G401 (cell line): ENCODE measurements around the gene SLC25A17. TPM values are rescaled to one million over a fixed set of nuclear protein-coding genes. Genes with fewer than 3 reads are reported as not detected.
"Not testable (repeated sequence)": the region's sequence is repeated elsewhere in the genome, so short reads cannot be mapped to it uniquely, and the experiment has no call there.

ENCODE experiments used
- DNase-seq: peaks from one replicate; pipeline ENCODE4 v3.0.0-alpha.2; 2015; ENCODE audit warnings: low spot score
- in situ Hi-C: cut with HindIII; loops from 2 replicates; pipeline ENCODE4 v1.10.0; 2016; ENCODE audit warnings: low sequenced_read_pairs, mixed read lengths
- total RNA-seq: library from RNA; depleted of rRNA; stranded (reverse); fragments of >200 nt; shearing (Covaris generic); gene quantifications from 2 replicates; pipeline ENCODE4 v1.2.3, GENCODE V29; 2014; rRNA removed

Gene SLC25A17
- total RNA-seq, 1 experiment from 2014 or later, result 67.7 TPM

DNA sequence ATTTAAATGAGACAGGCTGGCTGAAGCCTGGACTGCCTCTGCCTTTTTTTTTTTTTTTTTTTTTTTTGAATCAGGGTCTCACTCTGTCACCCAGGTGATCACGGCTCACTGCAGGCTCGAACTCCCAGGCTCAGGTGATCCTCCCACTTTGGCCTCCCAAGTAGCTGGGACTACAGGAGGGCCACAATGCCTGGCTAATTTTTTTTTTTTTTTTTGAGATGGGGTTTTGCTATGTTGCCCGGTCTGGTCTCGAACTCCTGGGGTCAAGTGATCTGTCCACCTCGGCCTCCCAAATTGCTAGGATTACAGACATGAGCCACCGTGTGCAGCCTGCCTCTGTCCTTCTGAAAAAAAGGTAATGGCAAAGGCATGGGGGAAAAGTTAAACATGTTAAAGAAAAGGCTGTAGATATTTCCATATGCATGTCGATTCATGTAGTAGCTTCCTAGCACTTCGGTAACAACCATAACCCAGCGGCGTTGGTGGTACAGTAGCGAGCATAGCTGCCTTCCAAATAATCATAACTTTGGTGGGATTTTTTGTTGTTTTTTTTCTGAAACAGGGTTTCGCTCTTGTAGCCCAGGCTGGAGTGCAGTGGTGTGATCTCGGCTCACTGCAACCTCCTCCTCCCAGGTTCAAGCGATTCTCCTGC, 91.1 kb downstream of the SLC25A17 start:
- no peak for DNase-seq
- in situ Hi-C loops, result no loop called here

- in situ Hi-C loops, result no loop called here
- DNase-seq, result no peak
Measured at GRCh38 chr22:40727070-40727963, 91.8 kb downstream of the SLC25A17 start.

GRCh38 chr22:40726514-40726913, 92.6 kb downstream of the SLC25A17 start:
- DNase-seq, result no peak
- in situ Hi-C loops, result no loop called here

DNA sequence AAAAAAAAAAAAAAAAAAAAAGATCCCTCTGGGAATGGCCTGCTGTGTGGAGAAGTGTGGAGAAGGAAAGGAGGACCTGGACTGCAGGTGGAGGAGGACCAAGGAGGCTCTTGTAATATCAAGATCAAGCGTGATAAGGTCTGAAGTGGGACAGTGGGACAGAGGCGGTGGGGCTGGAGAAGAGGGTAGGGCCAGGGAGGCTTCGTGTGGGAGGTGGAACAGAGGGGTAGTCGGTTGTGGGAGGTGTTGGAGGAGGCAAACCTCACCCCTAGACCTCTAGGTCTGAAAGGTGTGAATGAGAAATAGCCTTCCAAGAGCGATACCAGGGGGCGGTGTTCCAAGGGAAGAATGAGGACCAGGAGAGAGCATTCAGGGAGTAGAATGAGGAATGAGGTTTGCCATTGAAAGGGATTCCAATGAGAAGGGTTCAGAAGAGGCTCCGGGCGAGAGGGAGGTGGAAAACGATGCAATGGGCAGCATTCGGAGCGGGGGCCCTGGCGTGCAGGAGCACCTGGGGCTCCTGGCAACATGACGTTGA, 95.7 kb downstream of the SLC25A17 start:
- no peak for DNase-seq
- in situ Hi-C loops, result no loop called here

- in situ Hi-C loops, result no loop called here
Measured at GRCh38 chr22:40721266-40721665, 97.9 kb downstream of the SLC25A17 start.

GRCh38 chr22:40720538-40721256, 98.4 kb downstream of the SLC25A17 start:
- no peak for DNase-seq
- in situ Hi-C loops, result no loop called here

More at GRCh38 chr22:40721266-40721665, 97.9 kb downstream of the SLC25A17 start:
- DNase-seq, result no peak

DNA sequence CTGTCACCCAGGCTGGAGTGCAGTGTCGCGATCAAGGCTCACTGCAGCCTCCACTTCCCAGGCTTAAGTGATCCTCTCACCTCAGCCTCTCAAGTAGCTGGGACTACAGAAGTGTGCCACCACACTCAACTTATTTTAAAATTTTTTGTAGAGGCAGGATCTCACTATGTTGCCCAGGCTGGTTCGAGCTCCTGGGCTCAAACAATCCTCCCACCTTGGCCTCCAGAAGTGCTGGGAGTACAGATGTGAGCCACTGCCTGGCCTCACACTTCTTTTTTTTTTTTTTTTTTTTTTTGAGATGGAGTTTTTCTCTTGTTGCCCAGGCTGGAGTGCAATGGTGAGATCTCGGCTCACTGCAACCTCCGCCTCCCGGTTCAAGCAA, 99.0 kb downstream of the SLC25A17 start:
- DNase-seq, in situ Hi-C loops: not testable (repeated sequence)

Other genes with a start within 250 kb of the SLC25A17 start
- 11.0 and 14.6 TPM in 2 replicates for gene MRTFA, start 182.6 kb downstream of the SLC25A17 start, total RNA-seq
- gene MCHR1, start 139.9 kb downstream of the SLC25A17 start, total RNA-seq, result 0.34 TPM in 1 of 2 replicates, not detected in the other
- 213 and 354 TPM in 2 replicates for gene ST13, start 37.3 kb upstream of the SLC25A17 start, total RNA-seq
- gene XPNPEP3, start 37.8 kb upstream of the SLC25A17 start, total RNA-seq, result 8.7 and 9.2 TPM in 2 replicates
- gene DNAJB7, start 42.8 kb upstream of the SLC25A17 start, total RNA-seq, result not detected in 2 replicates
- 81.7 and 95.3 TPM in 2 replicates for gene RBX1, start 132.0 kb upstream of the SLC25A17 start, total RNA-seq